HepG2 (cell line): ENCODE measurements around the gene CBY1. TPM values are rescaled to one million over a fixed set of nuclear protein-coding genes. Genes with fewer than 3 reads are reported as not detected.

Experiments used
- ASH2L ChIP-seq: fragments of 300-600, 200-600 bp; sonication (generic); IDR thresholded peaks from 2 replicates; pipeline ENCODE4 v1.7.0; 2017; ENCODE audit warnings: low read depth, mild to moderate bottlenecking, moderate library complexity, mixed read lengths, low read length; ENCODE audit not compliant: insufficient read length
- FOSL2 ChIP-seq: sonication (generic); formaldehyde crosslinking; IDR thresholded peaks from 2 replicates; pipeline ENCODE4 v1.4.0; 2020; ENCODE audit warnings: missing genetic modification reagents
- FOXJ3 ChIP-seq: sonication (generic); formaldehyde crosslinking; IDR thresholded peaks from 2 replicates; pipeline ENCODE4 v1.4.0; 2020; ENCODE audit warnings: missing genetic modification reagents, mild to moderate bottlenecking, borderline replicate concordance
- GATAD1 ChIP-seq: IDR thresholded peaks from 2 replicates; pipeline ENCODE4 v1.6.1; 2016; ENCODE audit warnings: missing genetic modification reagents, missing compliant biosample characterization
- HMG20A ChIP-seq: IDR thresholded peaks from 2 replicates; pipeline ENCODE4 v1.6.1; 2016; ENCODE audit warnings: borderline replicate concordance
- HNRNPK ChIP-seq: fragments of 200-400 bp; formaldehyde crosslinking; IDR thresholded peaks from 2 replicates; pipeline ENCODE4 v1.6.1; 2018; ENCODE audit warnings: low read length, low read depth, moderate library complexity, mild to moderate bottlenecking; ENCODE audit not compliant: poor library complexity, severe bottlenecking
- KDM5B ChIP-seq: sonication (generic); formaldehyde crosslinking; IDR thresholded peaks from 2 replicates; pipeline ENCODE4 v1.4.0; 2020; ENCODE audit warnings: missing genetic modification reagents, mild to moderate bottlenecking, borderline replicate concordance
- MEIS2 ChIP-seq: sonication (generic); formaldehyde crosslinking; IDR thresholded peaks from 2 replicates; pipeline ENCODE4 v1.9.0; 2021; ENCODE audit warnings: mild to moderate bottlenecking, missing genetic modification reagents
- SALL2 ChIP-seq: sonication (generic); formaldehyde crosslinking; IDR thresholded peaks from 2 replicates; pipeline ENCODE4 v1.8.1; 2023; ENCODE audit warnings: mild to moderate bottlenecking, missing genetic modification reagents, inconsistent platforms
- SKI ChIP-seq: fragments of 450-650 bp; IDR thresholded peaks from one replicate; pipeline ENCODE4 v1.6.1; 2018; ENCODE audit warnings: mild to moderate bottlenecking; ENCODE audit not compliant: partially characterized antibody
- SMAD3 ChIP-seq: sonication (generic); formaldehyde crosslinking; IDR thresholded peaks from 2 replicates; pipeline ENCODE4 v1.4.0; 2020; ENCODE audit warnings: missing genetic modification reagents
- TEAD3 ChIP-seq: optimal IDR thresholded peaks from 2 replicates; pipeline ENCODE3; 2016; ENCODE audit warnings: borderline replicate concordance
- ZFP82 ChIP-seq: sonication (generic); formaldehyde crosslinking; IDR thresholded peaks from 2 replicates; pipeline ENCODE4 v1.5.1; 2020; ENCODE audit warnings: mild to moderate bottlenecking, missing genetic modification reagents, borderline replicate concordance
- ZMYM4 ChIP-seq: sonication (generic); formaldehyde crosslinking; IDR thresholded peaks from 2 replicates; pipeline ENCODE4 v1.8.1; 2023; ENCODE audit warnings: mild to moderate bottlenecking, missing genetic modification reagents
- ZNF17 ChIP-seq: sonication (generic); formaldehyde crosslinking; IDR thresholded peaks from 2 replicates; pipeline ENCODE4 v1.5.0; 2020; ENCODE audit warnings: mild to moderate bottlenecking, missing genetic modification reagents
- ZNF326 ChIP-seq: sonication (generic); formaldehyde crosslinking; IDR thresholded peaks from 2 replicates; pipeline ENCODE4 v1.4.0; 2020; ENCODE audit warnings: missing genetic modification reagents, borderline replicate concordance
- ZNF451 ChIP-seq: sonication (generic); formaldehyde crosslinking; IDR thresholded peaks from 2 replicates; pipeline ENCODE4 v1.5.0; 2020; ENCODE audit warnings: mild to moderate bottlenecking, missing genetic modification reagents
- ZNF460 ChIP-seq: sonication (generic); formaldehyde crosslinking; IDR thresholded peaks from 2 replicates; pipeline ENCODE4 v1.5.1; 2020; ENCODE audit warnings: missing genetic modification reagents, mild to moderate bottlenecking, borderline replicate concordance
- ZNF570 ChIP-seq: sonication (generic); formaldehyde crosslinking; IDR thresholded peaks from 2 replicates; pipeline ENCODE4 v1.4.0; 2020; ENCODE audit warnings: mild to moderate bottlenecking, missing genetic modification reagents, borderline replicate concordance
- polyA plus RNA-seq, 8 experiments: library from polyadenylated mRNA; depleted of rRNA in 3 of 8; stranded (reverse) in 7 of 8; unstranded in 1 of 8; fragments of >200 nt; fragmentation: Illumina TruSeq in 4 of 8; extraction: Trizol in 4 of 8; gene quantifications; 2 replicates each; pipeline versions ENCODE4 v1.2.1 to v1.2.3, GENCODE V29; 2011 to 2016; ENCODE audit warnings: low read depth in 4 of 8, missing spikeins in 1 of 8, mixed read lengths in 1 of 8; ENCODE audit not compliant: insufficient read depth in 1 of 8
- total RNA-seq, 5 experiments: library from RNA; depleted of rRNA; stranded (reverse); fragments of >200 nt; fragmentation: Illumina TruSeq; extraction: Trizol; gene quantifications; 2 replicates each; pipeline ENCODE4 v1.2.3, GENCODE V29; 2016; ENCODE audit warnings: low read depth in 1 of 5
- TF ChIP-seq, protein P1 (sequence below): sonication (generic); formaldehyde crosslinking; IDR thresholded peaks from 2 replicates; pipeline ENCODE4 v1.4.0; 2020; ENCODE audit warnings: missing genetic modification reagents, mild to moderate bottlenecking, borderline replicate concordance
- TF ChIP-seq, protein P2 (sequence below): IDR thresholded peaks from 2 replicates; pipeline ENCODE4 v1.6.1; 2016
- TF ChIP-seq, protein P3 (sequence below): sonication (generic); formaldehyde crosslinking; IDR thresholded peaks from 2 replicates; pipeline ENCODE4 v1.8.1; 2023; ENCODE audit warnings: mild to moderate bottlenecking, missing genetic modification reagents
- TF ChIP-seq, protein P4 (sequence below): sonication (generic); formaldehyde crosslinking; IDR thresholded peaks from 2 replicates; pipeline ENCODE4 v1.4.0; 2020; ENCODE audit warnings: missing genetic modification reagents

The CBY1 gene
- total and polyA plus RNA-seq, 2 of the 13 experiments (the other 11 are each of a cell fraction or from before 2014, with no cell fraction given): 19.7 to 20.3 TPM

DNA sequence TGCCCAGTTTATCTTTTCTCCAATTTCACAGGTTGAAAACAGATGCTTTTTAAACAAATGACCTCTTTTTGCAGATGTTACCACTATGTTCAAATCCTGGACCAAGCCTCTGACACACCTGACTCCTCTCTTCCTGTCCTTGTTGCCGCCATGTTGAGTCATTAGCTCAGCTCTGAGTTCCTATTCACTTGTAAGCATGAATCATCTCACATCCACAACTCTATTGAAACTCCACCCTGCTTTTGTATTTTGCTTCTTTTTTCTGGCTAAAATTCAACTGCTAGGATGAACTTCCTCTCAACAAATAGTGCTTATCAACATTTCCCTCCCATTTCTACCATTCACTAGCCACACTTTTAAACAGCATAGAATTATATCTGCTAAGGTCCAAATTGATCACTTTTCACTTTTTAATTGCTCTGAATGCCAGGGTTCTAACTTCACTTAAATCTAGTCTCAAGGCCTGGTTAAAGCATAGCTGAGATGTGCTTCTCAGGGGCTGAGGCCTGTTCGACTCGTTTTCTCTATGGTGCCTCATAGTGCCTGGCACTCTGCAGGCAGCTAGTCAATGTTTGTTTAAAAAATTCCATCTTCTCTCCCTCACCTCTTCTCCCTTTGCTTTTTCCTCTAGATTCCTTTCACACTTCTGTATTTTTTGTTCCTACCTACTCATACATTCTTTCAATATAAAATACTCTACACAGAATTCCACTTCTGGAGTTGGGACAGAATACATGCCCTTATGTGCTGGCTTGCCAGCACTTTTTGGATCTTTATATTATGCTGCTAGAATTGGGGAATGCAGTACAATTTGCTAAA is 40.4 kb downstream of the CBY1 start (continued):
- TF ChIP-seq ZNF17 (no peak), ZNF326 (CRISPR knock-in tag) (no peak), TEAD3 (peak; percentile 65), KDM5B (CRISPR knock-in tag) (no peak), SKI (no peak), ZNF451 (CRISPR knock-in tag) (no peak), ZFP82 (no peak), SMAD3 (CRISPR knock-in tag) (no peak), ZNF570 (CRISPR knock-in tag) (no peak), HNRNPK (no peak), MEIS2 (CRISPR knock-in tag) (no peak), FOSL2 (CRISPR knock-in tag) (peak; percentile 75), HMG20A (no peak), ZNF460 (CRISPR knock-in tag) (no peak), SALL2 (CRISPR knock-in tag) (no peak), GATAD1 (0 out of 2 replicates have a peak, but pooled peaks have one; percentile 5), ASH2L (peak; percentile 40), ZMYM4 (CRISPR knock-in tag) (no peak), FOXJ3 (no peak)
- TF ChIP-seq, protein P1, sequence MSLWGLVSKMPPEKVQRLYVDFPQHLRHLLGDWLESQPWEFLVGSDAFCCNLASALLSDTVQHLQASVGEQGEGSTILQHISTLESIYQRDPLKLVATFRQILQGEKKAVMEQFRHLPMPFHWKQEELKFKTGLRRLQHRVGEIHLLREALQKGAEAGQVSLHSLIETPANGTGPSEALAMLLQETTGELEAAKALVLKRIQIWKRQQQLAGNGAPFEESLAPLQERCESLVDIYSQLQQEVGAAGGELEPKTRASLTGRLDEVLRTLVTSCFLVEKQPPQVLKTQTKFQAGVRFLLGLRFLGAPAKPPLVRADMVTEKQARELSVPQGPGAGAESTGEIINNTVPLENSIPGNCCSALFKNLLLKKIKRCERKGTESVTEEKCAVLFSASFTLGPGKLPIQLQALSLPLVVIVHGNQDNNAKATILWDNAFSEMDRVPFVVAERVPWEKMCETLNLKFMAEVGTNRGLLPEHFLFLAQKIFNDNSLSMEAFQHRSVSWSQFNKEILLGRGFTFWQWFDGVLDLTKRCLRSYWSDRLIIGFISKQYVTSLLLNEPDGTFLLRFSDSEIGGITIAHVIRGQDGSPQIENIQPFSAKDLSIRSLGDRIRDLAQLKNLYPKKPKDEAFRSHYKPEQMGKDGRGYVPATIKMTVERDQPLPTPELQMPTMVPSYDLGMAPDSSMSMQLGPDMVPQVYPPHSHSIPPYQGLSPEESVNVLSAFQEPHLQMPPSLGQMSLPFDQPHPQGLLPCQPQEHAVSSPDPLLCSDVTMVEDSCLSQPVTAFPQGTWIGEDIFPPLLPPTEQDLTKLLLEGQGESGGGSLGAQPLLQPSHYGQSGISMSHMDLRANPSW: no peak
- TF ChIP-seq, protein P2, sequence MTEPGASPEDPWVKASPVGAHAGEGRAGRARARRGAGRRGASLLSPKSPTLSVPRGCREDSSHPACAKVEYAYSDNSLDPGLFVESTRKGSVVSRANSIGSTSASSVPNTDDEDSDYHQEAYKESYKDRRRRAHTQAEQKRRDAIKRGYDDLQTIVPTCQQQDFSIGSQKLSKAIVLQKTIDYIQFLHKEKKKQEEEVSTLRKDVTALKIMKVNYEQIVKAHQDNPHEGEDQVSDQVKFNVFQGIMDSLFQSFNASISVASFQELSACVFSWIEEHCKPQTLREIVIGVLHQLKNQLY (CRISPR knock-in tag): no peak
- TF ChIP-seq, protein P3, sequence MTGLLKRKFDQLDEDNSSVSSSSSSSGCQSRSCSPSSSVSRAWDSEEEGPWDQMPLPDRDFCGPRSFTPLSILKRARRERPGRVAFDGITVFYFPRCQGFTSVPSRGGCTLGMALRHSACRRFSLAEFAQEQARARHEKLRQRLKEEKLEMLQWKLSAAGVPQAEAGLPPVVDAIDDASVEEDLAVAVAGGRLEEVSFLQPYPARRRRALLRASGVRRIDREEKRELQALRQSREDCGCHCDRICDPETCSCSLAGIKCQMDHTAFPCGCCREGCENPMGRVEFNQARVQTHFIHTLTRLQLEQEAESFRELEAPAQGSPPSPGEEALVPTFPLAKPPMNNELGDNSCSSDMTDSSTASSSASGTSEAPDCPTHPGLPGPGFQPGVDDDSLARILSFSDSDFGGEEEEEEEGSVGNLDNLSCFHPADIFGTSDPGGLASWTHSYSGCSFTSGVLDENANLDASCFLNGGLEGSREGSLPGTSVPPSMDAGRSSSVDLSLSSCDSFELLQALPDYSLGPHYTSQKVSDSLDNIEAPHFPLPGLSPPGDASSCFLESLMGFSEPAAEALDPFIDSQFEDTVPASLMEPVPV (CRISPR knock-in tag): no peak
- TF ChIP-seq, protein P4, sequence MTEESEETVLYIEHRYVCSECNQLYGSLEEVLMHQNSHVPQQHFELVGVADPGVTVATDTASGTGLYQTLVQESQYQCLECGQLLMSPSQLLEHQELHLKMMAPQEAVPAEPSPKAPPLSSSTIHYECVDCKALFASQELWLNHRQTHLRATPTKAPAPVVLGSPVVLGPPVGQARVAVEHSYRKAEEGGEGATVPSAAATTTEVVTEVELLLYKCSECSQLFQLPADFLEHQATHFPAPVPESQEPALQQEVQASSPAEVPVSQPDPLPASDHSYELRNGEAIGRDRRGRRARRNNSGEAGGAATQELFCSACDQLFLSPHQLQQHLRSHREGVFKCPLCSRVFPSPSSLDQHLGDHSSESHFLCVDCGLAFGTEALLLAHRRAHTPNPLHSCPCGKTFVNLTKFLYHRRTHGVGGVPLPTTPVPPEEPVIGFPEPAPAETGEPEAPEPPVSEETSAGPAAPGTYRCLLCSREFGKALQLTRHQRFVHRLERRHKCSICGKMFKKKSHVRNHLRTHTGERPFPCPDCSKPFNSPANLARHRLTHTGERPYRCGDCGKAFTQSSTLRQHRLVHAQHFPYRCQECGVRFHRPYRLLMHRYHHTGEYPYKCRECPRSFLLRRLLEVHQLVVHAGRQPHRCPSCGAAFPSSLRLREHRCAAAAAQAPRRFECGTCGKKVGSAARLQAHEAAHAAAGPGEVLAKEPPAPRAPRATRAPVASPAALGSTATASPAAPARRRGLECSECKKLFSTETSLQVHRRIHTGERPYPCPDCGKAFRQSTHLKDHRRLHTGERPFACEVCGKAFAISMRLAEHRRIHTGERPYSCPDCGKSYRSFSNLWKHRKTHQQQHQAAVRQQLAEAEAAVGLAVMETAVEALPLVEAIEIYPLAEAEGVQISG (CRISPR knock-in tag): peak; percentile 35; the same call in 1 of the 2 replicates
